HG03097 (cell line): ENCODE data around the gene AKT1.

ENCODE experiments used
- ATAC-seq: cut with Tn5 transposase; IDR thresholded peaks from one replicate; pipeline ENCODE4 v1.9.1; 2021; ENCODE audit not compliant: unreplicated experiment, low FRiP score

The AKT1 gene

GRCh38 chr14:104786726-104787675 is 8.5 kb downstream of the AKT1 start:
- ATAC-seq, result no peak

GRCh38 chr14:104786091-104786586 is 9.4 kb downstream of the AKT1 start:
- ATAC-seq, result no peak

- no peak for ATAC-seq
Observed at GRCh38 chr14:104785708-104786080, 9.9 kb downstream of the AKT1 start.

- ATAC-seq, result no peak
Observed at GRCh38 chr14:104784846-104785707, 10.5 kb downstream of the AKT1 start.

- ATAC-seq, result no peak
Observed at GRCh38 chr14:104784218-104784568, 11.4 kb downstream of the AKT1 start.

- no peak for ATAC-seq
Observed at GRCh38 chr14:104783484-104784217, 11.9 kb downstream of the AKT1 start.

- no peak for ATAC-seq
Observed at GRCh38 chr14:104782808-104783139, 12.8 kb downstream of the AKT1 start.

- no peak for ATAC-seq
Observed at GRCh38 chr14:104782086-104782807, 13.3 kb downstream of the AKT1 start.

- ATAC-seq, result no peak
Observed at GRCh38 chr14:104781271-104782077, 14.1 kb downstream of the AKT1 start.

GRCh38 chr14:104780513-104781030 is 15.0 kb downstream of the AKT1 start:
- no peak for ATAC-seq

- ATAC-seq, result no peak
Observed at GRCh38 chr14:104779776-104780512, 15.6 kb downstream of the AKT1 start.

GRCh38 chr14:104778694-104779331 is 16.7 kb downstream of the AKT1 start:
- no peak for ATAC-seq

- no peak for ATAC-seq
Observed at GRCh38 chr14:104777808-104778249, 17.7 kb downstream of the AKT1 start.

- ATAC-seq, result no peak
Observed at GRCh38 chr14:104776961-104777807, 18.4 kb downstream of the AKT1 start.

GRCh38 chr14:104776481-104776880 is 19.1 kb downstream of the AKT1 start:
- no peak for ATAC-seq

GRCh38 chr14:104775073-104775489 is 20.5 kb downstream of the AKT1 start:
- ATAC-seq, result no peak
